ENCODE results near the gene MC1R.
"Not testable (repeated sequence)": the region's sequence is repeated elsewhere in the genome, so short reads cannot be mapped to it uniquely, and the experiment has no call there.

The MC1R gene

GRCh38 chr16:89918453-89919347 is at the start of gene MC1R:
Gene MC1R (plus strand): TSS chr16:89918862. CDS start chr16:89919259, 397 bp downstream.
- DNase-seq (ENCODE audit: low read depth), result no peak

GRCh38 chr16:89869911-89870310 is 48.8 kb upstream of the MC1R start:
- DNase-seq (ENCODE audit: low read depth), result no peak

- no peak for DNase-seq (ENCODE audit: low read depth)
Measured at GRCh38 chr16:89870440-89870839, 48.2 kb upstream of the MC1R start.

- DNase-seq (ENCODE audit: low read depth), result no peak
Measured at GRCh38 chr16:89871895-89872294, 46.8 kb upstream of the MC1R start.

- peak; percentile 82 for DNase-seq (ENCODE audit: low read depth)
Measured at GRCh38 chr16:89873109-89873971, 45.3 kb upstream of the MC1R start, which contains the start of gene TCF25. Gene TCF25 (plus strand): TSS chr16:89873592. CDS start chr16:89873668, 76 bp downstream.

- peak; percentile 86 for DNase-seq (ENCODE audit: low read depth)
Measured at GRCh38 chr16:89873972-89874689, 44.5 kb upstream of the MC1R start.

GRCh38 chr16:89879123-89879522 is 39.5 kb upstream of the MC1R start:
- not testable (repeated sequence) for DNase-seq (ENCODE audit: low read depth)

GRCh38 chr16:89880477-89881367 is 37.9 kb upstream of the MC1R start:
- no peak for DNase-seq (ENCODE audit: low read depth)

GRCh38 chr16:89881368-89881730 is 37.3 kb upstream of the MC1R start:
- no peak for DNase-seq (ENCODE audit: low read depth)

GRCh38 chr16:89883346-89884040 is 35.2 kb upstream of the MC1R start:
- DNase-seq (ENCODE audit: low read depth), result no peak

GRCh38 chr16:89884041-89884421 is 34.6 kb upstream of the MC1R start:
- no peak for DNase-seq (ENCODE audit: low read depth)

GRCh38 chr16:89887243-89887642 is 31.4 kb upstream of the MC1R start:
- DNase-seq (ENCODE audit: low read depth), result no peak

- no peak for DNase-seq (ENCODE audit: low read depth)
Measured at GRCh38 chr16:89890200-89890599, 28.5 kb upstream of the MC1R start.

- DNase-seq (ENCODE audit: low read depth), result no peak
Measured at GRCh38 chr16:89890886-89891657, 27.6 kb upstream of the MC1R start.

- no peak for DNase-seq (ENCODE audit: low read depth)
Measured at GRCh38 chr16:89892055-89892630, 26.5 kb upstream of the MC1R start.

- DNase-seq (ENCODE audit: low read depth), result no peak
Measured at GRCh38 chr16:89892635-89893034, 26.0 kb upstream of the MC1R start.

- no peak for DNase-seq (ENCODE audit: low read depth)
Measured at GRCh38 chr16:89893642-89894548, 24.8 kb upstream of the MC1R start.

Measured in activated T-helper 1 cell treated with Interleukin-2 at 50 U/mL for 16 hours (primary cell).